ENCODE measurements around the gene ADRA2C.

Gene ADRA2C

DNA sequence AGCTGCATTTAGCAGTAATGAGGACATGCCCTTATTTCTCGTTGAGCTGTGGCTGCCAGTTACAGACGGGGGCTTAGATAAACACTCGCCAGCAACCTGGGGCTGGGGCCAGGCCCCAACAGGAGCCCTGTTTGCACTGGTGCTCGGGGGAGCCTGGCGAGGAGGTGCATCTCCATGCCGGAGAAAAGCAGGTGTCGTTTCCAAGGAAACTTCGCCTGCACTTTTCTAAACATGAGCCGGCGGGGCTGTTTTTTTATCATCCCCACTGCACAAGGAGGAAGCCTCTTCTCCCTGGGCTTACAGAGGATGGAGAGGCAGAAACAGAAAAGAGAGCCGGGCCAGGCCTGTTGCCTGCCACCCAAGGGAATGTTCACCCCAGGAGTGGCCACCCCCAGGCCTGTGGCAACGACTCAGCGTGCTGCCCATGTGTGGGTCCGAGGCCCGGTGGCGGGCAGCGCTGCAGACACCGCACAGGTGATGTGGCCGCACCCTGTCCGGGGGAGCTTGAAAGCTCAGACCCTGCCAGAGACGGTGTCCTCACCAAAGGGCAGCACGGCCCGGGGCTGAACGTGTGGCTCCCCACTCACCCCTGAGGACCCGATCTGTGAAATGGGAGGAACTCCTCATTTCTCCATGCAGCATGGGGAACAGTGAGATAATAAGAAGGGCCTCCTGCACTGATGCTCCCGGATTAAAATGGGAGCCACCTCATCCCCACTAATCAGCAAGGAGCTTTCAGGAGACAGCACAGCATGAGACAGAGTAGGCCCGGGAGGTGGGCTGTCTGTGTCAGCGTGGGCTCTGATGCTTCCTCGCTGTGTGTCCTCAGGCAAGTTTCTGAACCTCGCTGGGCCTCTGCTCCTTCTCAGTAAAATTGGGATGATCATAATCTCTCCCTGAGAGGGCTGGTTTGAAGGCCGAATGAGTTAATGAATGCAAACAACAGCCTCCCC is 33.8 kb upstream of the ADRA2C start:
- no peak for DNase-seq (ENCODE audit: low read depth in 1 of 2, low spot score in 1 of 2)

DNA sequence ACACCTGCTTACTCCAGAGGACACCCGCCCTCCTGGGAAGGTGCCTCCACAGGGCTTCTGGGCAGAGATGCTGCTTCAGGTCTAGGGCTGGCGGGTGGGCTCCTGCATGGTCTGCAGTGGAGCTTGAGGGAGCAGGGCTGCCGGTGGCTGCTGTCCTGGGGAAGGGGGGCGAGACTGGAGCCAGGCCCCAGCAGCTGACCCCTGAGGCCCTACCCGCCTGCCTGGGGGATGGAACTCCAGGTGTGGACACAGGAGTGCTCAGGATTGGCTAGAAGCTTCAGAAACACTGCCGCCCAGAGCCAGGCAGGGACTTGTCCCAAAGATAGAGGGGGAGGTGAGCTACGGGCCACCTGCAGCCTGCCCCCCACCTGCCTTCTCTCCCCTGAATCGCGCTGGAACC is 33.0 kb upstream of the ADRA2C start:
- no peak for DNase-seq (ENCODE audit: low read depth in 1 of 2, low spot score in 1 of 2)

GRCh38 chr4:3735196-3735595 is 31.0 kb upstream of the ADRA2C start:
- no peak for DNase-seq (ENCODE audit: low read depth in 1 of 2, low spot score in 1 of 2)

DNA sequence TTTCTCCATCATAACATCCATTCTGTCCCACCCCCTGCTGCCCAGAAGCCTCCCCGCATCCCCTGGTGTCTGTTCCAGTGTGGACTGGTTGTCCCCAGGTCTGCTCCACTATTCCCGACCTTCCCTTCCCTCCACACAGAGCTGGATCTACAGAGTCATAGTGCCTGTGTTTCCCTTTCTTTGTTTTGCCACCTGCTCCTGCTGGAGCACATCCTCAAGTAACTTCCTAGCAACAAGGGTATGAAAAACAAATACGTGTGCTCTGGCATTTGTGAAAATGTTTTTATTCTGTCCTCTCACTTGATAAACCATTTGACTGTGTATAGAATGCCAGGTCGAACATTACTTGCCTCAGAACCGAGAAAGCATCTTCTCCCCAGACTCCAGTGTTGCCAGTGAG is 29.9 kb upstream of the ADRA2C start:
- no peak for DNase-seq (ENCODE audit: low read depth in 1 of 2, low spot score in 1 of 2)

DNA sequence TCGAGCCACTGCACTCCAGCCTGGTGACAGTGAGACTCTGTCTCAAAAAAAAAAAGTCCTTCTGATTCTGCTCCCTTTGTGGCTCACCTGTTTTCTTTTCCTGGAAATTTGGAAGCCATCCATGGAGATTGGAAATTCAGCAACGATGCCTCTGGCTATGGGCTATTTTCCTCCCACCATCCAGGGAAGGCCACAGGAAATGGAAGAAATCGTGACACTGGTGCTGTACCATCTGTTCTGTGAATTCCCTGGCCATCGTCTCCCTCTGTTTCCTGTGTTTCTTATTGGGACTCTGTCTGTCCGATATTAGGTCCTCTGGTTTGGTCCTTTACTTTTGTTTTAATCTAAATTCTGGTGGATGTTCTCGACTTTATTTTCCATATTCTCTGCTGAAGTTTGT is 29.4 kb upstream of the ADRA2C start:
- DNase-seq (ENCODE audit: low read depth in 1 of 2, low spot score in 1 of 2) = no peak

GRCh38 chr4:3739577-3739976 is 26.6 kb upstream of the ADRA2C start:
- no peak for DNase-seq (ENCODE audit: low read depth in 1 of 2, low spot score in 1 of 2)

GRCh38 chr4:3740256-3740655 is 25.9 kb upstream of the ADRA2C start:
- DNase-seq (ENCODE audit: low read depth in 1 of 2, low spot score in 1 of 2) = no peak

DNA sequence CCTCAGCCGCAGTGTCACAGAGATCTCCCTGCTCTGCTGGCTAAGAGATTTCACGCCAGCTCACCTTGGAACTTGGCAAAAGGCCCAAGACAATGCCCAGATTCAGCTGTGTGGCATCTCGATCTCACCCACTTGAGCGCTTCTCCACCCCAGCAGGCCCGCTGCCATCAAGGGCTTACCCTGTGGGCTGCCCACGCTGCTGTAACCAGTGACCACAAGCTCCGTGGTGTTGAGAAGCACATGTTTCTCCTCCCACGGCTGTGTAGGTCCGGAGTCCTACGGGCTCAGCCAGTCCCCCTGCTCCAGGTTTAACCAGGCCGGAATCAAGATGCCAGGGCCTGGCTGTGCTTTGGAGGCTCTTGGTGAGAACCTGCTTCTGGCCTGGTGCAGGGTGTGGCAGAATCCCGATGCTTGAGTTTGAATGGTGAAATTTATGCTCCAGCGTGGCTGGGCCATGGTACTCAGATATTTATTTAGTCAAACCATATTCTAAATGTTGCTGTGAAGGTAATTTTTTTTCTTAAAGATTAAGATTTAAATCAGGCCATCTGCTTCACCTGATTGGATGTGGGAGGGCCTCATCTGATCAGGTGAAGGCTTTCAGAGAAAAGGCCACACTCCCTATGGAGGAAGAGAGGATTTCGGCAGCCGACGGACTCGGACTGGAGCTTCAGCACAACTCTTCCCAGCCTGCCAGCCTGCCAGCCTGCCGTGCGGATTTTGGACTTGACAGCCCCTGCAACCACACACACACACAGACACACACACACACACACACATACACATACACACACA is 24.8 kb upstream of the ADRA2C start:
- no peak for DNase-seq (ENCODE audit: low read depth in 1 of 2, low spot score in 1 of 2)

- no peak for DNase-seq (ENCODE audit: low read depth in 1 of 2, low spot score in 1 of 2)
Observed at GRCh38 chr4:3742610-3743009, 23.6 kb upstream of the ADRA2C start.

GRCh38 chr4:3744232-3744631 is 22.0 kb upstream of the ADRA2C start:
- DNase-seq (ENCODE audit: low read depth in 1 of 2, low spot score in 1 of 2) = no peak

- DNase-seq (ENCODE audit: low read depth in 1 of 2, low spot score in 1 of 2) = no peak
Observed at GRCh38 chr4:3744901-3745300, 21.3 kb upstream of the ADRA2C start.

DNA sequence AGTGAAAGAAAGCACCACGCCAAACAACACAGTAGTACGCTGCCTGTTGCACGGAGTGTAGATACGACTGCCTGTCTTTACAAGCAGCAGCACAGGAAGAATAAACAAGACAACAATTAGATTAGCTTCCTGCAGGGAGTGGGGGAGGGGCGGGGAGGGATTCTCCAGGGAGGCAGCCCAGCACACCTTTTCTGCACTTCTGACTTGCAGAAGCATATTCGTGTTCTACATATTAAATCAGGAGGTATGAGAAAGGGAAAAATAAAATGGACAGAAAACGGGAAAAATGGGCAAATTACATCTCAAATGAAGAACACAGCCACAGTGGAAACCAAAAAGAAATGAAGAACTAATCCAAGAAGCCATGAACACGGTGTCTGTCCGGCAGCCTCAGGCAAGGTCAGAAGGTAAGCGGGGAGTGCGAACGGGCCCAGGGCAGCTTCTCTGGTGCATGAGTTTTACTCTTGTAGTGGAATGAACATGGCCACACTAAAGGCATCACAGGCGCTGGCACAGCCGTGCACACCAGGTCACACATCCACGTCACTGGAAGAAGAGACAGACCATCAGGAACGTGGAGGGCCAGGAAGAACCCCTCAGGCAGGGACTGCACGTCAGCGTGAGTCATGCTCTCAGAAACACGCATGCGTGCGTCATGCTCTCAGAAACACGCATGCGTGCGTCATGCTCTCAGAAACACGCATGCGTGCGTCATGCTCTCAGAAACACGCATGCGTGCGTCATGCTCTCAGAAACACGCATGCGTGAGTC is 20.1 kb upstream of the ADRA2C start:
- DNase-seq (ENCODE audit: low read depth in 1 of 2, low spot score in 1 of 2) = no peak

- DNase-seq (ENCODE audit: low read depth in 1 of 2, low spot score in 1 of 2) = no peak
Observed at GRCh38 chr4:3746701-3747580, 19.2 kb upstream of the ADRA2C start.

- DNase-seq (ENCODE audit: low read depth in 1 of 2, low spot score in 1 of 2) = no peak
Observed at GRCh38 chr4:3747581-3747904, 18.6 kb upstream of the ADRA2C start.

DNA sequence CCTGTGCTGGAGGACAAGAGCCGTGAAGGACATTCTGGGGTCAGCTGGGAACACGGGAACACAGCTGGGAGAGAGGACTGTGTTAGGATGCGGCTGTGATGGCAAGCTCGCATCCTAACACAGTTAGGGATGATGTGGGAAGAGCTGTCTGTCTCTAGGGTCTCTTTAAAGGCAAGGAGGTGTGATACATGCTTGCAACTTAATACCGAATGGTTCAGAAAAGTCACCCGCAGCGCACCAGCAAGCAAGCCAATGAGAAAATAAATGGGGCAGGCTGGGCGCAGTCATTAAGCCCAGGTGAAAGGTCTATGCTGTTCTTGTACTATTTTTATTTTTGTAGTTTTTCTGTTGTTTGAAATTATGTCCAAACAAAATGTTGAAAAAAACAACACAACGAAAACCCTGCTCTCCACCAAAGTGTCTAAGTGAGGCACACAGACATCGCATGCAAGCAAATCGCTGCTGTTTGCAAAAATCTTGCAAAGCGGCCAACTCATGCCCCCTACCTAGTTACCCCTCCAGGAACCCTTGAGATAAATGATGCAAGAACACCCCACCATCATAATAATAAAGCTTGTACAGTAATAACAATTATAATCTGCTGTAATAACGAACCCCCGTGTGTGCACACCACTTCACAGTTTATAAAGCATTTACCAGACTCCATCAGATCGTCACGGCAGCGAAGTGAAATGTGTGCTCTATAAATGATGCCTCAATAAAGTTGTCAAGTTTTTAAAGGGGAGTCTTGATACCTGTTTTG is 17.9 kb upstream of the ADRA2C start:
- no peak for DNase-seq (ENCODE audit: low read depth in 1 of 2, low spot score in 1 of 2)

DNA sequence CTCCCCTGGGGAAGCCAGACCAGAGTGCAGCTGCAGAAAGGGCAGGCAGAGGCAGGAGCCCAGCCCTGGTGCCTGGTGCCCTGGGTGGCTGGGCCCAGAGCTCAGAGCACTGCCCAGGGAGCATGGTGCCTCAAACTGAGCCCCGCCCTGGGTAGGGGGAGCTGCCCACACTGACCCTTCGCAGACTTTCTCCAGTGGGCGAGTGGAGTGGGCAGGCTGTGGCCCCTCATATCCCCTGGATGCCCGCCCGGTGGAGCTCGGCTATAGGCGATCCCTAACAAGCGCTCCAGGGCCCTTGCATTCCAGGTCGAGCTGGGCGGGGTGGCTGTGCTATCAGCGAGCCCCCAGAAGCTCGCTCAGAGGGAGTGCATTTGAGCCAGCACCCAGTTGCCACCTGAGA is 17.1 kb upstream of the ADRA2C start:
- no peak for DNase-seq (ENCODE audit: low read depth in 1 of 2, low spot score in 1 of 2)

DNA sequence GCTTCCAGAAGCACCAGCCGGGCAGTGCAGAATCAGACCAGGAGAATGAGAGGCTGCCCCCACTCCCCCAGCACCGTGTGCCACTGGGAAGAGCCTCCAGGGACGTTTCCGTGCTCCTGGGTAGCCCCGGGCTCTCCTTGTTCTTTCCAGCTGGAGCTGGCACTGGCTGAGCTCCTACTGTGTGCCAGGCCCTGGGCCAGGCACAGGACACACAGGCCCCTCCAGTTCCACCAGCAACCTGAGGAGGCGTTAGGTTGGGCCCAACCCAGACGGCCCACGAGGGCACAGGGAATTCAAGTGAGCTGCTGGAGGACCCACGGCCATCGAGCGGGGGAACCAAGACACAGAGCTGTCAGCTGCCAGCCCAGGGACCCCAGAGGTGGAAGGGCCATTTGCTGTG is 15.9 kb upstream of the ADRA2C start:
- no peak for DNase-seq (ENCODE audit: low read depth in 1 of 2, low spot score in 1 of 2)

DNA sequence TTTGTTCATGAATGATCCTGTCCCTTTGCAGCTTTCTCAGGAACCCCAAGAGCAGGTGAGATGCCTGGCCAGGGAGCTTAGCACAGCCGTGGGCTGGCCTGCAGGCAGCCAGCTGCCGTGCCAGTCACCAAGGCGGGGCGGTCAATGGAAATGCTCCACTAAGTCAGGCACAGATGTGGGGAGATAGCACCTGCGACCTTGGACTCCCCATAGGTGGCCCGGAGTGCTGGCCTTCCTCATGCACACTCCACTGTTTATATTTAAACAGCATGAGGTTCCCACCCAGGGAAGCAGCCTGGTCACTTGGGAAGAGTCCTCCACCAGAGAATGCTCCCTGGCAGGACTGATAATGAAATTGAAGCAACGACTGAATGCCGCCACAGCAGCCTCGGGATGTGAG is 14.2 kb upstream of the ADRA2C start:
- no peak for DNase-seq (ENCODE audit: low read depth in 1 of 2, low spot score in 1 of 2)

GRCh38 chr4:3753726-3754412 is 12.3 kb upstream of the ADRA2C start:
- no peak for DNase-seq (ENCODE audit: low read depth in 1 of 2, low spot score in 1 of 2)

All from stimulated activated CD4-positive, alpha-beta T cell treated with anti-CD3 and anti-CD28 coated beads, Interleukin-15, amount 100 ng/mL, for 1 hour (primary cell).